Measurements from ENCODE around the gene MFRP.
A peak's percentile ranks its signal among the peaks of the same experiment; 100 is the strongest.

The MFRP gene

GRCh38 chr11:119341222-119342022 is 5.1 kb downstream of the MFRP start:
- Histone ChIP-seq H3K4me2 (ENCODE audit: low read length) (no peak overlapping the region), H3K27me3 (ENCODE audit: control insufficient read depth, insufficient read depth, low read length) (no peaks in the 10 kb centered on the region), H3K79me2 (no peaks in the 10 kb centered on the region), H3K9ac (no peak overlapping the region), H3K36me3 (ENCODE audit: control insufficient read depth, insufficient read depth, low read length) (no peaks in the 10 kb centered on the region), H3K9me3 (ENCODE audit: control insufficient read depth, low read length) (no peaks in the 10 kb centered on the region), H2AFZ (no peak overlapping the region), H3K4me3 (ENCODE audit: low read depth, low read length) (no peak overlapping the region), H3K4me1 (no peaks in the 10 kb centered on the region), H3K27ac (peak overlapping the region; percentile 72)
- no peak for TF ChIP-seq CTCF (IDR thresholded peaks at IDR 0.05)

- Histone ChIP-seq H3K4me3 (ENCODE audit: low read depth, low read length) (peak within 1 kb of the TSS; percentile 50), H3K4me2 (ENCODE audit: low read length) (peak within 1 kb of the TSS; percentile 51), H3K79me2 (no peaks in the 10 kb centered on the region), H3K9ac (no peak within 1 kb of the TSS), H3K36me3 (ENCODE audit: control insufficient read depth, insufficient read depth, low read length) (no peaks in the 10 kb centered on the region), H3K4me1 (no peaks in the 10 kb centered on the region), H3K9me3 (ENCODE audit: control insufficient read depth, low read length) (no peaks in the 10 kb centered on the region), H3K27ac (peak within 1 kb of the TSS; percentile 72), H2AFZ (peak within 1 kb of the TSS; percentile 62), H3K27me3 (ENCODE audit: control insufficient read depth, insufficient read depth, low read length) (no peaks in the 10 kb centered on the region)
- no peak for TF ChIP-seq CTCF (IDR thresholded peaks at IDR 0.05)
Observed at GRCh38 chr11:119340335-119341221, 5.9 kb downstream of the MFRP start, which contains the start of gene C1QTNF5. Gene C1QTNF5 (minus strand): TSS chr11:119340883. CDS start chr11:119340397, 486 bp downstream.

- Histone ChIP-seq H3K27me3 (ENCODE audit: control insufficient read depth, insufficient read depth, low read length) (no peaks in the 10 kb centered on the region), H3K4me1 (no peaks in the 10 kb centered on the region), H3K9ac (no peak overlapping the region), H3K4me3 (ENCODE audit: low read depth, low read length) (peak overlapping the region; percentile 50), H3K27ac (peak overlapping the region; percentile 72), H3K79me2 (no peaks in the 10 kb centered on the region), H2AFZ (peak overlapping the region; percentile 62), H3K9me3 (ENCODE audit: control insufficient read depth, low read length) (no peaks in the 10 kb centered on the region), H3K36me3 (ENCODE audit: control insufficient read depth, insufficient read depth, low read length) (no peaks in the 10 kb centered on the region), H3K4me2 (ENCODE audit: low read length) (peak overlapping the region; percentile 51)
- TF ChIP-seq CTCF (IDR thresholded peaks at IDR 0.05): peak; percentile 51
Observed at GRCh38 chr11:119339589-119340334, 6.7 kb downstream of the MFRP start.

GRCh38 chr11:119338965-119339588 is 7.4 kb downstream of the MFRP start:
- Histone ChIP-seq H3K79me2 (no peaks in the 10 kb centered on the region), H3K27me3 (ENCODE audit: control insufficient read depth, insufficient read depth, low read length) (no peaks in the 10 kb centered on the region), H3K4me3 (ENCODE audit: low read depth, low read length) (peak overlapping the region; percentile 34), H3K36me3 (ENCODE audit: control insufficient read depth, insufficient read depth, low read length) (no peaks in the 10 kb centered on the region), H3K9me3 (ENCODE audit: control insufficient read depth, low read length) (no peaks in the 10 kb centered on the region), H3K27ac (no peak overlapping the region), H3K4me1 (no peaks in the 10 kb centered on the region), H3K9ac (no peak overlapping the region), H2AFZ (no peak overlapping the region), H3K4me2 (ENCODE audit: low read length) (peak overlapping the region; percentile 51)
- no peak for TF ChIP-seq CTCF (IDR thresholded peaks at IDR 0.05)

Measured in parathyroid adenoma (tissue), 2 donors.